K562 (cell line): Measurements from ENCODE around the gene ANAPC13. TPM values are rescaled to one million over a fixed set of nuclear protein-coding genes. Genes with fewer than 3 reads are reported as not detected.

Source experiments
- ATAC-seq: fragments of 200-7000 bp; cut with Tn5 transposase; 3 replicates; pipeline ENCODE4 v1.9.1; 2020; ENCODE audit warnings: moderate library complexity
- BruUV-seq: library from RNA; stranded (reverse); fragments of 400-500 nt; replicated peaks from 2 replicates; lab custom pipeline; 2021; lab: Mats Ljungman, UMichigan
- CTCF ChIA-PET: fragments of 300-600 bp; formaldehyde crosslinking; extraction: SDS; loops from one replicate; lab custom pipeline; 2021; ENCODE audit warnings: low intra/inter-chr PET ratio; lab: Yijun Ruan, JAX
- POLR2A ChIA-PET: fragments of 300-600, 350-650 bp; sonication (Branson Sonifier 250); formaldehyde crosslinking; extraction: SDS; loops from one replicate; lab custom pipeline; 2021; ENCODE audit warnings: antibody characterized with exemption, inconsistent platforms; lab: Yijun Ruan, JAX
- DNase-seq, 4 experiments: peaks; one replicate each; pipeline versions ENCODE4 v3.0.0 to v3.0.0-alpha.2; 2011 to 2018; ENCODE audit warnings: low spot score in 3 of 4, mixed read lengths in 3 of 4; ENCODE audit errors: extremely low read depth in 1 of 4
- FAIRE-seq: peaks from 2 replicates; lab custom pipeline; 2011; peaks lifted over from hg19 to GRCh38; lab: Jason Lieb, UNC
- H2AFZ ChIP-seq: 2 replicates; pipeline ENCODE4 v1.6.0; 2011; ENCODE audit warnings: low read depth, low read length, control low read depth, inconsistent platforms
- H3K27ac ChIP-seq: fragments of 200-600 bp; 3 replicates; pipeline ENCODE4 v1.8.0; 2011; ENCODE audit warnings: low read depth, mild to moderate bottlenecking, control low read depth, inconsistent platforms, low read length, moderate library complexity, mixed read lengths; ENCODE audit errors: extremely low read depth
- H3K27me3 ChIP-seq, 2 experiments: fragments of 300-600 bp in 1 of 2; 2 replicates in 1 of 2; 3 replicates in 1 of 2; pipeline versions ENCODE4 v1.6.0 to v1.8.0; 2011; ENCODE audit warnings: inconsistent platforms in 2 of 2, low read length in 2 of 2, mild to moderate bottlenecking in 1 of 2, mixed read lengths in 1 of 2, moderate library complexity in 1 of 2; ENCODE audit not compliant: control insufficient read depth in 2 of 2, insufficient read depth in 2 of 2
- H3K36me3 ChIP-seq: fragments of 300-600 bp; 3 replicates; pipeline ENCODE4 v1.8.0; 2011; ENCODE audit warnings: mild to moderate bottlenecking, low read length, inconsistent platforms; ENCODE audit not compliant: control insufficient read depth, insufficient read depth
- H3K4me1 ChIP-seq, 2 experiments: fragments of 200-600 bp in 1 of 2; replicated peaks in 1 of 2; 2 replicates in 1 of 2; 3 replicates in 1 of 2; pipeline versions ENCODE4 v1.5.1 to v1.8.0; 2011; ENCODE audit warnings: inconsistent platforms in 2 of 2, low read length in 2 of 2, mild to moderate bottlenecking in 1 of 2, mixed read lengths in 1 of 2, moderate library complexity in 1 of 2; ENCODE audit not compliant: control insufficient read depth in 2 of 2, insufficient read depth in 2 of 2
- H3K4me2 ChIP-seq: 2 replicates; pipeline ENCODE4 v1.6.1; 2011; ENCODE audit warnings: low read length, control low read depth, inconsistent platforms, mixed read lengths; ENCODE audit not compliant: insufficient read depth
- H3K4me3 ChIP-seq: fragments of 200-600 bp; sonication (generic), shearing (Covaris generic); 2 replicates; pipeline ENCODE4 v1.5.1; 2016; ENCODE audit warnings: control low read depth, inconsistent platforms
- H3K79me2 ChIP-seq: fragments of 200-600 bp; 3 replicates; pipeline ENCODE4 v1.8.0; 2011; ENCODE audit warnings: low read length, inconsistent platforms; ENCODE audit not compliant: control insufficient read depth, insufficient read depth
- H3K9ac ChIP-seq, 2 experiments: 2 replicates each; pipeline versions ENCODE4 v1.6.0 to v1.6.1; 2011; ENCODE audit warnings: low read depth in 2 of 2, low read length in 2 of 2, control low read depth in 1 of 2, inconsistent platforms in 1 of 2, mild to moderate bottlenecking in 1 of 2, mixed read lengths in 1 of 2; ENCODE audit not compliant: insufficient read depth in 1 of 2
- H3K9me1 ChIP-seq: one replicate; pipeline ENCODE4 v1.6.0; 2011; ENCODE audit warnings: inconsistent platforms, mild to moderate bottlenecking, low read length, moderate library complexity; ENCODE audit not compliant: control insufficient read depth, insufficient read depth
- H3K9me3 ChIP-seq: replicated peaks from 2 replicates; pipeline ENCODE4 v1.5.1; 2011; ENCODE audit warnings: low read depth, low read length, inconsistent platforms; ENCODE audit not compliant: control insufficient read depth, insufficient read depth
- H4K20me1 ChIP-seq: replicated peaks from 2 replicates; pipeline ENCODE4 v1.6.1; 2011; ENCODE audit warnings: low read length, inconsistent platforms, mixed read lengths; ENCODE audit not compliant: control insufficient read depth, insufficient read depth
- DEAF1 ChIP-seq: fragments of 450-650 bp; formaldehyde crosslinking; IDR thresholded peaks from 2 replicates; pipeline ENCODE4 v1.4.0; 2020; ENCODE audit warnings: mild to moderate bottlenecking, moderate library complexity
- EP400 ChIP-seq: fragments of 450-650 bp; IDR thresholded peaks from 2 replicates; pipeline ENCODE4 v1.6.1; 2017; ENCODE audit warnings: antibody characterized with exemption, mild to moderate bottlenecking, moderate library complexity
- MYBL2 ChIP-seq, 2 experiments: fragments of 450-650 bp in 1 of 2; sonication (generic) in 1 of 2; formaldehyde crosslinking in 1 of 2; IDR thresholded peaks; 2 replicates each; pipeline versions ENCODE4 v1.6.1 to v1.8.1; 2017 to 2022; ENCODE audit warnings: borderline replicate concordance in 1 of 2, inconsistent platforms in 1 of 2, low read depth in 1 of 2, mild to moderate bottlenecking in 1 of 2, missing genetic modification reagents in 1 of 2, moderate library complexity in 1 of 2
- PHB ChIP-seq: fragments of 250-450 bp; sonication (Bioruptor Pico); IDR thresholded peaks from 2 replicates; pipeline ENCODE4 v1.5.0; 2021
- RFX7 ChIP-seq: fragments of 250-450 bp; sonication (Bioruptor Pico); IDR thresholded peaks from 2 replicates; pipeline ENCODE4 v1.5.1; 2021; ENCODE audit warnings: mild to moderate bottlenecking
- U2AF1 ChIP-seq: fragments of 200-400 bp; formaldehyde crosslinking; optimal IDR thresholded peaks from 2 replicates; pipeline ENCODE3; 2017; ENCODE audit warnings: mild to moderate bottlenecking, low read depth, low read length, moderate library complexity
- ZFX ChIP-seq: sonication (generic); formaldehyde crosslinking; IDR thresholded peaks from 2 replicates; pipeline ENCODE4 v1.8.0; 2022; ENCODE audit warnings: mild to moderate bottlenecking, missing genetic modification reagents, moderate library complexity
- WGBS: fragments of 100-300 bp; shearing (Covaris generic); methylation state at CpG from one replicate; pipeline ENCODE4 v1.1.6; 2016; ENCODE audit warnings: low coverage, mixed read lengths; ENCODE audit not compliant: insufficient coverage; ENCODE audit errors: missing lambda C conversion rate; 5-methylcytosine and 5-hydroxymethylcytosine counted together
- in situ Hi-C: fragments of 300-500 bp; cut with MboI; formaldehyde crosslinking; loops from 4 replicates; pipeline ENCODE4 v1.15.0; 2018; ENCODE audit warnings: inconsistent platforms, mixed read lengths
- intact Hi-C: fragments of 100-400 bp; cut with micrococcal nuclease; formaldehyde crosslinking; loops from 2 replicates; pipeline ENCODE4 v1.14.2; 2022
- polyA plus RNA-seq, 8 experiments: library from polyadenylated mRNA; depleted of rRNA in 4 of 8; stranded (reverse) in 5 of 8; unstranded in 3 of 8; fragments of >200 nt; fragmentation: Nextera tagmentation in 2 of 8; fragmentation: Illumina TruSeq in 1 of 8; extraction: Ambion mirVana in 2 of 8; extraction: Trizol in 1 of 8; gene quantifications; 2 replicates each; pipeline versions ENCODE4 v1.2.1 to v1.2.3, GENCODE V29; 2011 to 2014; ENCODE audit warnings: inconsistent platforms in 1 of 8, missing spikeins in 1 of 8
- total RNA-seq, 7 experiments: library from RNA; depleted of rRNA in 6 of 7; stranded (reverse); fragments of >200 nt in 6 of 7; fragmentation: Illumina TruSeq in 2 of 7; extraction: Trizol in 2 of 7; gene quantifications; 2 replicates each; pipeline versions ENCODE4 v1.2.1 to v1.2.3, GENCODE V29; 2011 to 2021; ENCODE audit warnings: low replicate concordance in 1 of 7

The ANAPC13 gene
- total and polyA plus RNA-seq, 9 of the 15 experiments (the other 6 are each of a cell fraction or from before 2014, with no cell fraction given), result 48.5 to 238 (median 68.5) TPM

GRCh38 chr3:134447351-134447750 is 38.4 kb downstream of the ANAPC13 start:
- H3K9me1 ChIP-seq, result no peaks in the 10 kb centered on the region
- H3K79me2 ChIP-seq, result no peaks in the 10 kb centered on the region
- intact Hi-C loops (no loop called here), in situ Hi-C loops (no loop called here)
- ChIA-PET CTCF (no interaction called here), POLR2A (no interaction called here)
- no peak overlapping the region for H3K27ac ChIP-seq
- H2AFZ ChIP-seq, result no peak overlapping the region
- H3K36me3 ChIP-seq, result no peaks in the 10 kb centered on the region
- no TSS peak for BruUV-seq
- 0% methylated on average over 1 of the region's 1 CpG for WGBS
- TF ChIP-seq MYBL2 (IDR thresholded peaks at IDR 0.05; ENCODE audit: low read depth) (no peak), MYBL2 (CRISPR knock-in tag; IDR thresholded peaks at IDR 0.05; ENCODE audit: borderline replicate concordance) (no peak), DEAF1 (CRISPR knock-in tag) (no peak), ZFX (no peak), U2AF1 (no peak), RFX7 (CRISPR knock-in tag) (no peak), PHB (no peak), EP400 (no peak)
- H3K9me3 ChIP-seq, result no peaks in the 10 kb centered on the region
- no peak overlapping the region for H3K4me2 ChIP-seq
- peaks cover 0 to 22% of the 10 kb centered on the region in 2 experiments; a peak in 2 of 5 replicates for H3K27me3 ChIP-seq
- no peak for FAIRE-seq
- no peaks in the 10 kb centered on the region for H3K4me1 ChIP-seq
- no peaks in the 10 kb centered on the region for H4K20me1 ChIP-seq
- H3K4me3 ChIP-seq, result no peak overlapping the region
- no peak overlapping the region for H3K9ac ChIP-seq
- no peak for DNase-seq
- ATAC-seq, result no peak
